Natural killer cell (primary cell): ENCODE measurements around the gene ZNF502. TPM values are rescaled to one million over a fixed set of nuclear protein-coding genes. Genes with fewer than 3 reads are reported as not detected.

ENCODE experiments used
- ATAC-seq, 3 donors: fragments of 150-1000 bp in 2 of 3; fragments of 200-7000 bp in 1 of 3; cut with Tn5 transposase; 1 replicate in 1 of 3; 2 replicates in 2 of 3; pipeline ENCODE4 v1.10.0; 2021; ENCODE audit warnings: mild to moderate bottlenecking in 2 of 3, moderate library complexity in 2 of 3
- DNase-seq, 2 donors: peaks; one replicate each; pipeline versions ENCODE4 v3.0.0 to v3.0.0-alpha.2; 2013 to 2021; ENCODE audit warnings: mixed read lengths in 1 of 2
- H3K27ac ChIP-seq: one replicate; pipeline ENCODE4 v1.5.1; 2013; ENCODE audit warnings: mild to moderate bottlenecking, low read length
- H3K27me3 ChIP-seq: one replicate; pipeline ENCODE4 v1.6.1; 2013; ENCODE audit warnings: low read length; ENCODE audit not compliant: control insufficient read depth, insufficient read depth
- H3K36me3 ChIP-seq: one replicate; pipeline ENCODE4 v1.6.1; 2013; ENCODE audit warnings: low read length; ENCODE audit not compliant: control insufficient read depth, insufficient read depth
- H3K4me1 ChIP-seq: one replicate; pipeline ENCODE4 v1.6.1; 2013; ENCODE audit warnings: low read length; ENCODE audit not compliant: control insufficient read depth, insufficient read depth
- H3K4me3 ChIP-seq: one replicate; pipeline ENCODE4 v1.5.1; 2013; ENCODE audit warnings: low read length
- H3K9me3 ChIP-seq: one replicate; pipeline ENCODE4 v1.6.1; 2013; ENCODE audit warnings: low read length; ENCODE audit not compliant: control insufficient read depth, insufficient read depth
- H3K27ac Mint-ChIP-seq, 2 donors: one replicate each; pipeline ENCODE4 v1.8.0; 2022; ENCODE audit warnings: mild to moderate bottlenecking in 2 of 2, mixed read lengths in 2 of 2, moderate library complexity in 1 of 2
- H3K27me3 Mint-ChIP-seq, 2 donors: one replicate each; pipeline ENCODE4 v1.8.0; 2022; ENCODE audit warnings: low read depth in 2 of 2, mixed read lengths in 2 of 2
- H3K36me3 Mint-ChIP-seq: one replicate; pipeline ENCODE4 v1.8.0; 2022; ENCODE audit warnings: mixed read lengths
- H3K4me1 Mint-ChIP-seq, 2 donors: one replicate each; pipeline ENCODE4 v1.8.0; 2022; ENCODE audit warnings: mixed read lengths in 2 of 2
- H3K4me3 Mint-ChIP-seq: one replicate; pipeline ENCODE4 v1.8.0; 2022; ENCODE audit warnings: mild to moderate bottlenecking, moderate library complexity, mixed read lengths
- H3K9me3 Mint-ChIP-seq, 2 donors: one replicate each; pipeline ENCODE4 v1.8.0; 2022; ENCODE audit warnings: mixed read lengths in 2 of 2
- CTCF ChIP-seq: fragments of 200-600 bp; IDR thresholded peaks from one replicate; pipeline ENCODE4 v1.8.0; 2022; ENCODE audit warnings: antibody characterized with exemption
- WGBS: methylation state at CpG from one replicate; pipeline ENCODE4 v1.1.7; 2013; ENCODE audit warnings: missing lambda C conversion rate; ENCODE audit not compliant: insufficient coverage; 5-methylcytosine and 5-hydroxymethylcytosine counted together
- intact Hi-C: fragments of 100-400 bp; cut with micrococcal nuclease; formaldehyde crosslinking; loops from one replicate; pipeline ENCODE4 v1.14.2; 2022
- total RNA-seq, 4 donors: library from RNA; stranded (reverse); fragments of 120-200 nt in 1 of 4; gene quantifications; one replicate each; pipeline versions ENCODE4 v1.2.3 to v1.2.4, GENCODE V29; 2013 to 2022

The ZNF502 gene
- total RNA-seq, 3 donors from 2014 or later (not counting 1 experiment from before 2014, with no cell fraction given), result 2.8 to 7.0 (median 4.4) TPM

- Mint-ChIP-seq H3K27me3 (no peaks in the 10 kb centered on the region), H3K9me3 (no peaks in the 10 kb centered on the region), H3K4me1 (peaks cover 21 to 25% of the 10 kb centered on the region in 2 donors), H3K4me3 (no peak overlapping the region), H3K27ac (no peak overlapping the region), H3K36me3 (no peaks in the 10 kb centered on the region)
- Histone ChIP-seq H3K36me3 (no peaks in the 10 kb centered on the region), H3K4me1 (peaks cover 13% of the 10 kb centered on the region), H3K9me3 (no peaks in the 10 kb centered on the region), H3K4me3 (no peak overlapping the region), H3K27ac (no peak overlapping the region), H3K27me3 (no peaks in the 10 kb centered on the region)
- intact Hi-C loops, result loop anchor here (5.0 to 10.0 kb wide), 2 partner anchors 52 to 429 kb away; partner anchors contain the start of genes TCAIM and ZNF502
- TF ChIP-seq CTCF, result no peak
- no peak for ATAC-seq
- no peak for DNase-seq
Observed at GRCh38 chr3:44764248-44764647, 51.8 kb downstream of the ZNF502 start.

GRCh38 chr3:44771424-44772098, 59.1 kb downstream of the ZNF502 start:
- Mint-ChIP-seq H3K27ac (no peak overlapping the region), H3K4me3 (no peak overlapping the region), H3K4me1 (no peaks in the 10 kb centered on the region), H3K36me3 (peaks cover 22% of the 10 kb centered on the region), H3K27me3 (no peaks in the 10 kb centered on the region), H3K9me3 (peaks cover 3% of the 10 kb centered on the region in 2 donors)
- H3K36me3 ChIP-seq, result no peaks in the 10 kb centered on the region
- peaks cover 3% of the 10 kb centered on the region for H3K9me3 ChIP-seq
- H3K27me3 ChIP-seq, result no peaks in the 10 kb centered on the region
- WGBS, result no CpG with 5 or more reads among the region's 1 CpG
- ATAC-seq, result no peak
- no peak overlapping the region for H3K27ac ChIP-seq
- no peak for TF ChIP-seq CTCF
- DNase-seq, result no peak
- H3K4me1 ChIP-seq, result no peaks in the 10 kb centered on the region
- intact Hi-C loops, result no loop called here
- no peak overlapping the region for H3K4me3 ChIP-seq

- Mint-ChIP-seq H3K9me3 (peaks cover 3% of the 10 kb centered on the region in 2 donors), H3K36me3 (peaks cover 22% of the 10 kb centered on the region), H3K4me3 (no peak overlapping the region), H3K4me1 (no peaks in the 10 kb centered on the region), H3K27me3 (no peaks in the 10 kb centered on the region), H3K27ac (no peak overlapping the region)
- Histone ChIP-seq H3K27me3 (no peaks in the 10 kb centered on the region), H3K9me3 (peaks cover 3% of the 10 kb centered on the region), H3K36me3 (no peaks in the 10 kb centered on the region), H3K27ac (no peak overlapping the region), H3K4me1 (no peaks in the 10 kb centered on the region), H3K4me3 (no peak overlapping the region)
- DNase-seq (no peak), ATAC-seq (no peak)
- TF ChIP-seq CTCF, result no peak
- WGBS, result 100% methylated on average over 1 of the region's 1 CpG
- intact Hi-C loops, result no loop called here
Observed at GRCh38 chr3:44772099-44772442, 59.6 kb downstream of the ZNF502 start.

Other genes starting within 250 kb of the ZNF502 start
- 10 to 100 TPM; 15.5 to 24.4 (median 17.4) TPM for gene ZNF445, start 235.0 kb upstream of the ZNF502 start, total RNA-seq
- 1 to 10 TPM; 1.7 to 6.5 (median 3.4) TPM for gene ZKSCAN7, start 157.5 kb upstream of the ZNF502 start, total RNA-seq
- gene ZNF660, start 127.7 kb upstream of the ZNF502 start, total RNA-seq, result 1 to 10 TPM; 4.6 to 7.7 (median 7.3) TPM
- 10 to 100 TPM in 2 of 3 donors, 1 to 10 TPM in 1; 10.0 to 15.7 (median 13.4) TPM for gene ZNF197, start 87.6 kb upstream of the ZNF502 start, total RNA-seq
- gene ZNF35, start 63.9 kb upstream of the ZNF502 start, total RNA-seq, result 10 to 100 TPM in 2 of 3 donors, 1 to 10 TPM in 1; 8.6 to 14.5 (median 10.9) TPM
- gene ZNF501, start 17.0 kb downstream of the ZNF502 start, total RNA-seq, result 1 to 10 TPM in 2 of 3 donors, under 1 TPM in 1; 0.40 to 2.2 (median 1.7) TPM
- 10 to 100 TPM; 25.4 to 28.6 (median 27.7) TPM for gene KIAA1143, start 49.0 kb downstream of the ZNF502 start, total RNA-seq
- gene KIF15, start 49.1 kb downstream of the ZNF502 start, total RNA-seq, result 1 to 10 TPM in 1 of 3 donors, under 1 TPM in 2; 0.80 to 1.6 (median 0.99) TPM
- 10 to 100 TPM in 2 of 3 donors, 1 to 10 TPM in 1; 9.9 to 15.9 (median 11.3) TPM for gene TMEM42, start 149.3 kb downstream of the ZNF502 start, total RNA-seq
- not detected for gene TGM4, start 161.9 kb downstream of the ZNF502 start, total RNA-seq